ENCODE measurements around the gene NR2C2. TPM values are rescaled to one million over a fixed set of nuclear protein-coding genes. Genes with fewer than 3 reads are reported as not detected.

Gene NR2C2
- total and polyA plus RNA-seq, 11 donors, result 6.2 to 38.5 (median 28.3) TPM

GRCh38 chr3:14946739-14947099, 664 bp upstream of the NR2C2 start:
- 0 to 1% (median 1%) methylated on average over 8 of the region's 8 CpGs for WGBS, 4 donors
- no peaks in the 10 kb centered on the region for H3K9me3 ChIP-seq
- H3K4me1 ChIP-seq, result peaks cover 6 to 54% (median 34%) of the 10 kb centered on the region in 12 donors
- H3K27ac ChIP-seq, result peak overlapping the region; percentile 98 to 100 (median 99)
- intact Hi-C loops (cut with DNase I), result loop anchor here in 5 of 10 donors (5.0 to 10.0 kb wide), 4 partner anchors 46 to 148 kb away; partner anchors contain the start of gene RBSN (in 1 of the 5)
- no peak for ATAC-seq
- H3K27me3 ChIP-seq, result no peaks in the 10 kb centered on the region
- peaks cover 0 to 59% (median 37%) of the 10 kb centered on the region in 9 donors for H3K36me3 ChIP-seq
- TF ChIP-seq CTCF (IDR thresholded peaks at IDR 0.05), result no peak
- no peak for DNase-seq
- peak overlapping the region; percentile 70 to 95 (median 90) for H3K4me3 ChIP-seq

DNA sequence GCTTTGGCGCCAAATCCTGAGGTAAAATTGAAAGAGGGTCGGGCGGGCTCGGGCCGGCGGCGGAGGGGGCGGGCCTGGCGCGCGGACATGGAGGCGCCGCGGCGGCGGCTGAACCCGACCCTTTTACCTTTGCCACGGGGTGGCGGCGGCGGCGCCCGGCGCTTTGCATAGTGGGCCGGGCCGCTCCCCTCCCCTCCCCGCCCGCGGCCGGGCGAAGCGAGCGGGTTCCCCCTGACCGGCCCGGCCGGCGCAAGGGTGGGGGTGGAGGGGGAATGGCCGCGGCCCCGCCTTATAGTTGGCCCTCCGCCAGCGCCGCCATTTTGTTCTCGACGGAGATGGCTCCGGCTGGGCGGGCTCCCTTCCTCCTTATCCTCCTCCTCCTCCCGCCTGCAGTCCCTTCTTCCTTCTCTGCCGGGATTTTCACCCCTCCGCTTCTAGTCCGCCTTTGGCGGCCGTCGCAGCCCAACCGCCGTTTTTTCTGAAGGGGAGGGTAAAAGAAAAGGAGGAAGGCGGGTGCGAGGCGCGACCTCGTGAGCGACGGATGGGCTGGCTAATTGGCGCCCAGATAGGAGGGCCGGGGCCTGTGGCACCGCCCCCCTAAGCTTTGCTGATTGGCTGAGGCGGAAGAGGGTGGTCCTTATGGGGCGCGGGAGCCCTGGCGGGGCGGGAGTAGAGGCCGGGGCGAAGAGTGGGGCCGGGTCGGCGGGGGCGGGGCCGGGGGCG, 664 bp downstream of the NR2C2 start:
- Histone ChIP-seq H3K4me1 (peaks cover 6 to 49% (median 34%) of the 10 kb centered on the region in 12 donors), H3K27me3 (no peaks in the 10 kb centered on the region), H3K9me3 (no peaks in the 10 kb centered on the region), H3K27ac (peak overlapping the region; percentile 98 to 100 (median 99)), H3K36me3 (peaks cover 0 to 48% (median 28%) of the 10 kb centered on the region in 9 donors), H3K4me3 (peak overlapping the region; percentile 70 to 95 (median 90))
- intact Hi-C loops (cut with DNase I), result loop anchor here in 5 of 10 donors (1.0 to 10.0 kb wide), 5 partner anchors 44 to 297 kb away; partner anchors contain the start of genes CCDC174 (in 1 of the 5) and RBSN (in 1 of the 5)
- 0 to 1% (median 1%) methylated on average over 34 to 79 of the region's 79 CpGs for WGBS, 4 donors
- DNase-seq, result peak; percentile 98
- TF ChIP-seq POLR2A (IDR thresholded peaks at IDR 0.05), result peak in 1 of 2 donors; percentile 35
- TF ChIP-seq CTCF (IDR thresholded peaks at IDR 0.05), result no peak
- peak; percentile 97 to 100 (median 98) for ATAC-seq

DNA sequence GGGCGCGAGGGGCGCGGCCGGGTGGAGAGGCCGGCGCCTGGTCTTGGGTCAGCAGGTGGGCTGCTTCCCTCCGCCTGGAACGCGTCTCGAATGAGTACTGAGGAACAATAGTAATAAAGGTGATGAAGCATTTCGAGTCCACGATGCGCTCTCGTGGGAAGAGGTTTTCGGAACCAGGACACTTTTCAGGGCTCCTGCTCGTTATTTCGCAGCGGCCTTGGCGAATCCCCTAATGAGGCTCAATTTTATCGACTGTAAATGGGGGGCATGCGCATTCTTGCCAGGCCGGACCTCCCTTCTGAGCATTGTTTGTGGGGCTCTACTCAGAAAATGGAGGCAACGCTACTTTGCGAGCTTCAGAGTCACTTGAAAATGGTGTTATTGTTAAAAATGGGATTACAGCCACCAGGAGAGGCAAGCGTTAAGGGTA, 1.2 kb downstream of the NR2C2 start:
- Histone ChIP-seq H3K4me1 (peaks cover 6 to 49% (median 34%) of the 10 kb centered on the region in 12 donors), H3K27ac (peak overlapping the region; percentile 59 to 100 (median 99)), H3K4me3 (peak overlapping the region; percentile 40 to 95 (median 90)), H3K27me3 (no peaks in the 10 kb centered on the region), H3K9me3 (no peaks in the 10 kb centered on the region), H3K36me3 (peaks cover 0 to 42% (median 22%) of the 10 kb centered on the region in 9 donors)
- no peak for TF ChIP-seq CTCF (IDR thresholded peaks at IDR 0.05)
- no peak for TF ChIP-seq POLR2A (IDR thresholded peaks at IDR 0.05)
- DNase-seq (no peak), ATAC-seq (no peak)
- intact Hi-C loops (cut with DNase I), result loop anchor here in 5 of 10 donors (1.0 to 10.0 kb wide), 5 partner anchors 44 to 297 kb away; partner anchors contain the start of genes CCDC174 (in 1 of the 5) and RBSN (in 1 of the 5)
- 1 to 3% (median 2%) methylated on average over 15 to 26 of the region's 26 CpGs for WGBS, 4 donors

DNA sequence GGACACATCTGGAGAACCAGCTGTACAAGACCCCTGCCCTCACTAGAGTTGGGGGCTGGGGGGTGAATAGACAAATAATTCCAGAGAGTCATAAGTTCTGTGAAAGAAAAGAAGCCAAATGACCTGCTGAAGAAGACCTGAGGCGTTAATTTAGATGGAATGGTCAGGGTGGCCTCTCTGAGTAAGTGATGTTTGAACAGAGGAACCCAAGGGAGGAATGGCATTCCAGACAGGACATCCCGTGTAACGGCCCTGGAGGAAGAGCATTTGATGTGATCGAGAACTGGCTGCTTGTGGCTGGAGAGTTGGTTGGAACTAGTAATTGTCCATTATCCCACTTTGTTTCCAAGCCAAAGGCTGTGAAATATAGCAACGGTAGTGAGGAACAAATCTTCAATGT, 1.7 kb downstream of the NR2C2 start:
- Histone ChIP-seq H3K4me3 (peak overlapping the region; percentile 40 to 95 (median 90)), H3K27ac (peak overlapping the region; percentile 59 to 100 (median 99)), H3K27me3 (no peaks in the 10 kb centered on the region), H3K4me1 (peaks cover 6 to 49% (median 34%) of the 10 kb centered on the region in 12 donors), H3K36me3 (peaks cover 0 to 37% (median 17%) of the 10 kb centered on the region in 9 donors), H3K9me3 (no peaks in the 10 kb centered on the region)
- ATAC-seq (no peak), DNase-seq (no peak)
- 23 to 32% (median 27%) methylated on average over 5 of the region's 5 CpGs for WGBS, 4 donors
- TF ChIP-seq CTCF (IDR thresholded peaks at IDR 0.05) (no peak), POLR2A (IDR thresholded peaks at IDR 0.05) (no peak)
- intact Hi-C loops (cut with DNase I), result loop anchor here in 5 of 10 donors (5.0 to 10.0 kb wide), 4 partner anchors 43 to 146 kb away; partner anchors contain the start of gene RBSN (in 1 of the 5)
